ENCODE data around the gene IRF7. TPM values are rescaled to one million over a fixed set of nuclear protein-coding genes. Genes with fewer than 3 reads are reported as not detected.
"Not testable (repeated sequence)": the region's sequence is repeated elsewhere in the genome, so short reads cannot be mapped to it uniquely, and the experiment has no call there.

The IRF7 gene
- 10 to 100 TPM; 20.7 to 49.3 (median 22.1) TPM for polyA plus RNA-seq

GRCh38 chr11:615504-616319 lies at the start of gene IRF7:
TSS of gene IRF7 (minus strand) at chr11:615950. CDS start at chr11:615364, 586 bp downstream.
- whole genome bisulfite sequencing, 3 donors = 3 to 6% (median 4%) methylated on average over 58 to 66 of the region's 66 CpGs
- peak within 1 kb of the TSS; percentile 88 for H3K27ac ChIP-seq (ENCODE audit: low read depth, low read length)

GRCh38 chr11:665062-665703 lies 49.4 kb upstream of the IRF7 start:
- no peak overlapping the region for H3K27ac ChIP-seq (ENCODE audit: low read depth, low read length)
- WGBS, 3 donors = 77 to 85% (median 79%) methylated on average over 13 to 15 of the region's 15 CpGs

- WGBS, 3 donors = 54 to 59% (median 55%) methylated on average over 15 of the region's 15 CpGs
These were observed 47.0 kb upstream of the IRF7 start for GRCh38 chr11:662689-663274.

GRCh38 chr11:660681-661444 lies 45.1 kb upstream of the IRF7 start:
- H3K27ac ChIP-seq (ENCODE audit: low read depth, low read length) = no peak overlapping the region
- 88 to 93% (median 90%) methylated on average over 19 of the region's 19 CpGs for WGBS, 3 donors

More at GRCh38 chr11:662689-663274, 47.0 kb upstream of the IRF7 start:
- no peak overlapping the region for H3K27ac ChIP-seq (ENCODE audit: low read depth, low read length)

GRCh38 chr11:660281-660680 lies 44.5 kb upstream of the IRF7 start:
- WGBS, 3 donors = 87 to 91% (median 91%) methylated on average over 18 to 19 of the region's 19 CpGs

GRCh38 chr11:659532-660085 lies 43.9 kb upstream of the IRF7 start:
- WGBS, 3 donors = 90 to 94% (median 91%) methylated on average over 16 of the region's 16 CpGs
- no peak overlapping the region for H3K27ac ChIP-seq (ENCODE audit: low read depth, low read length)

More at GRCh38 chr11:660281-660680, 44.5 kb upstream of the IRF7 start:
- H3K27ac ChIP-seq (ENCODE audit: low read depth, low read length) = no peak overlapping the region

- 66 to 91% (median 89%) methylated on average over 14 of the region's 14 CpGs for WGBS, 3 donors
- no peak overlapping the region for H3K27ac ChIP-seq (ENCODE audit: low read depth, low read length)
These were observed 42.0 kb upstream of the IRF7 start for GRCh38 chr11:657691-658126.

GRCh38 chr11:656866-657265 lies 41.1 kb upstream of the IRF7 start:
- 89 to 91% (median 90%) methylated on average over 7 of the region's 7 CpGs for WGBS, 3 donors

GRCh38 chr11:656426-656825 lies 40.7 kb upstream of the IRF7 start:
- 90 to 95% (median 93%) methylated on average over 14 of the region's 14 CpGs for WGBS, 3 donors
- no peak overlapping the region for H3K27ac ChIP-seq (ENCODE audit: low read depth, low read length)

More at GRCh38 chr11:656866-657265, 41.1 kb upstream of the IRF7 start:
- H3K27ac ChIP-seq (ENCODE audit: low read depth, low read length) = no peak overlapping the region

GRCh38 chr11:655036-655726 lies 39.4 kb upstream of the IRF7 start:
- no peak overlapping the region for H3K27ac ChIP-seq (ENCODE audit: low read depth, low read length)
- WGBS, 3 donors = 44 to 92% (median 88%) methylated on average over 30 of the region's 30 CpGs

GRCh38 chr11:654444-654843 lies 38.7 kb upstream of the IRF7 start:
- not testable (repeated sequence) for H3K27ac ChIP-seq (ENCODE audit: low read depth, low read length)
- WGBS, 3 donors = 93 to 95% (median 95%) methylated on average over 12 of the region's 12 CpGs

GRCh38 chr11:653837-654236 lies 38.1 kb upstream of the IRF7 start:
- WGBS, 3 donors = 85 to 93% (median 89%) methylated on average over 12 to 15 of the region's 15 CpGs

GRCh38 chr11:653136-653535 lies 37.4 kb upstream of the IRF7 start:
- H3K27ac ChIP-seq (ENCODE audit: low read depth, low read length) = not testable (repeated sequence)
- 76 to 91% (median 77%) methylated on average over 14 of the region's 14 CpGs for WGBS, 3 donors

More at GRCh38 chr11:653837-654236, 38.1 kb upstream of the IRF7 start:
- H3K27ac ChIP-seq (ENCODE audit: low read depth, low read length) = no peak overlapping the region

GRCh38 chr11:650482-650881 lies 34.7 kb upstream of the IRF7 start:
- H3K27ac ChIP-seq (ENCODE audit: low read depth, low read length) = no peak overlapping the region
- WGBS, 3 donors = 95% methylated on average over 10 of the region's 10 CpGs

GRCh38 chr11:647672-648158 lies 32.0 kb upstream of the IRF7 start:
- WGBS, 3 donors = 87 to 95% (median 89%) methylated on average over 9 to 10 of the region's 14 CpGs
- H3K27ac ChIP-seq (ENCODE audit: low read depth, low read length) = not testable (repeated sequence)

GRCh38 chr11:646214-646613 lies 30.5 kb upstream of the IRF7 start:
- no peak overlapping the region for H3K27ac ChIP-seq (ENCODE audit: low read depth, low read length)
- 78 to 90% (median 89%) methylated on average over 14 of the region's 14 CpGs for WGBS, 3 donors

GRCh38 chr11:645536-645935 lies 29.8 kb upstream of the IRF7 start:
- H3K27ac ChIP-seq (ENCODE audit: low read depth, low read length) = no peak overlapping the region
- 83 to 88% (median 86%) methylated on average over 16 of the region's 16 CpGs for WGBS, 3 donors

Measured in adipose tissue (tissue), 3 donors.